ENCODE measurements around the gene FOXI1. TPM values are rescaled to one million over a fixed set of nuclear protein-coding genes. Genes with fewer than 3 reads are reported as not detected.

FOXI1 gene
- total RNA-seq, 4 donors from 2014 or later, result not detected

- TF ChIP-seq CTCF (IDR thresholded peaks at IDR 0.05 in 4 of 5, conservative IDR thresholded peaks at IDR 0.05 in 1 of 5) (no peak), POLR2A (IDR thresholded peaks at IDR 0.05) (no peak)
- no peak for DNase-seq
- ATAC-seq, result no peak
- no peak overlapping the region for H3K27ac ChIP-seq
- intact Hi-C loops (cut with DNase I; ENCODE audit: low total_unique reads), result no loop called here
- no peaks in the 10 kb centered on the region for H3K27me3 ChIP-seq
- H3K36me3 ChIP-seq, result no peaks in the 10 kb centered on the region
- H3K4me1 ChIP-seq, result no peaks in the 10 kb centered on the region
- in situ Hi-C loops (cut with MboI; ENCODE audit: low sequenced_read_pairs in 4 of 4), result no loop called here
- H3K9me3 ChIP-seq, result no peaks in the 10 kb centered on the region
- no peak overlapping the region for H3K4me3 ChIP-seq
These were observed 7.8 kb downstream of the FOXI1 start for GRCh38 chr5:170113522-170113900.

DNA sequence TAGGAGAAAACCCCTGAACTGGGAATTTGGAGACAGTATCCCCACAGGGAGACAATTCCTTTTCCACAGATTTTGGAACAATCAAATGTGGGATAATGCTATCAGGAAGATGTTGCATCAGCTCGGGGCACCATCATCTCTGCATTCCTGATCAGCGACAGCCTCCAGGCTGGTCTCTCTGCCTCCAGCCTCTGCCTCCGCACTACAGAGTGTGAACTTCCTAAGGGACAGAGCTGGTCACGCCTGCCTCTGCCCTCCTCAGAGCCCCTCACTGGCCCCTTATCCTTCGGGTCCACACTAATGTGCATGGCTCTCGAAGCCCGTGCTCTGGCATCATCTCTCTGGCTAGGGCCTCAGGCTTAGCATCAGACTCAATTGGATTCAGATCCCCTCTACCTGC lies 8.6 kb downstream of the FOXI1 start:
- intact Hi-C loops (cut with DNase I; ENCODE audit: low total_unique reads), result no loop called here
- H3K9me3 ChIP-seq, result no peaks in the 10 kb centered on the region
- in situ Hi-C loops (cut with MboI; ENCODE audit: low sequenced_read_pairs in 4 of 4), result no loop called here

GRCh38 chr5:170115925-170116324 lies 10.2 kb downstream of the FOXI1 start:
- in situ Hi-C loops (cut with MboI; ENCODE audit: low sequenced_read_pairs in 4 of 4), result no loop called here
- TF ChIP-seq CTCF (IDR thresholded peaks at IDR 0.05 in 4 of 5, conservative IDR thresholded peaks at IDR 0.05 in 1 of 5) (no peak), POLR2A (IDR thresholded peaks at IDR 0.05) (no peak)
- no peak for DNase-seq

More for the DNA sequence above, 8.6 kb downstream of the FOXI1 start:
- H3K4me3 ChIP-seq, result no peak overlapping the region
- no peaks in the 10 kb centered on the region for H3K4me1 ChIP-seq
- DNase-seq, result no peak
- H3K27me3 ChIP-seq, result no peaks in the 10 kb centered on the region
- no peak overlapping the region for H3K27ac ChIP-seq
- H3K36me3 ChIP-seq, result no peaks in the 10 kb centered on the region
- TF ChIP-seq CTCF (IDR thresholded peaks at IDR 0.05 in 4 of 5, conservative IDR thresholded peaks at IDR 0.05 in 1 of 5), result no peak
- no peak for TF ChIP-seq POLR2A (IDR thresholded peaks at IDR 0.05)
- no peak for ATAC-seq

GRCh38 chr5:170117736-170118135 lies 12.0 kb downstream of the FOXI1 start:
- TF ChIP-seq POLR2A (IDR thresholded peaks at IDR 0.05), result no peak
- Histone ChIP-seq H3K27me3 (no peaks in the 10 kb centered on the region), H3K9me3 (no peaks in the 10 kb centered on the region), H3K4me1 (no peaks in the 10 kb centered on the region), H3K4me3 (no peak overlapping the region), H3K27ac (no peak overlapping the region), H3K36me3 (no peaks in the 10 kb centered on the region)
- ATAC-seq (no peak), DNase-seq (no peak)
- in situ Hi-C loops (cut with MboI; ENCODE audit: low sequenced_read_pairs in 4 of 4), result no loop called here
- intact Hi-C loops (cut with DNase I; ENCODE audit: low total_unique reads), result no loop called here

More at GRCh38 chr5:170115925-170116324, 10.2 kb downstream of the FOXI1 start:
- Histone ChIP-seq H3K9me3 (no peaks in the 10 kb centered on the region), H3K27me3 (no peaks in the 10 kb centered on the region), H3K4me3 (no peak overlapping the region), H3K36me3 (no peaks in the 10 kb centered on the region), H3K4me1 (no peaks in the 10 kb centered on the region), H3K27ac (no peak overlapping the region)
- intact Hi-C loops (cut with DNase I; ENCODE audit: low total_unique reads), result no loop called here
- no peak for ATAC-seq

- TF ChIP-seq POLR2A (IDR thresholded peaks at IDR 0.05) (no peak), CTCF (IDR thresholded peaks at IDR 0.05 in 4 of 5, conservative IDR thresholded peaks at IDR 0.05 in 1 of 5) (no peak)
- Histone ChIP-seq H3K27me3 (no peaks in the 10 kb centered on the region), H3K9me3 (no peaks in the 10 kb centered on the region), H3K4me3 (no peak overlapping the region), H3K27ac (no peak overlapping the region), H3K4me1 (no peaks in the 10 kb centered on the region), H3K36me3 (no peaks in the 10 kb centered on the region)
- DNase-seq (no peak), ATAC-seq (no peak)
- in situ Hi-C loops (cut with MboI; ENCODE audit: low sequenced_read_pairs in 4 of 4), result no loop called here
- intact Hi-C loops (cut with DNase I; ENCODE audit: low total_unique reads), result no loop called here
These were observed 14.9 kb downstream of the FOXI1 start for GRCh38 chr5:170120576-170120975.
